ENCODE results near the gene NTM.

Gene NTM

GRCh38 chr11:132114743-132115142 lies 744.3 kb downstream of the NTM start:
- no peak for DNase-seq (ENCODE audit: low spot score)

- DNase-seq (ENCODE audit: low spot score): no peak
Observed at GRCh38 chr11:132115454-132115853, 745.0 kb downstream of the NTM start.

GRCh38 chr11:132116516-132116915 lies 746.1 kb downstream of the NTM start:
- no peak for DNase-seq (ENCODE audit: low spot score)

GRCh38 chr11:132118661-132119060 lies 748.2 kb downstream of the NTM start:
- no peak for DNase-seq (ENCODE audit: low spot score)

- no peak for DNase-seq (ENCODE audit: low spot score)
Observed at GRCh38 chr11:132119573-132119972, 749.2 kb downstream of the NTM start.

- no peak for DNase-seq (ENCODE audit: low spot score)
Observed at GRCh38 chr11:132122735-132123134, 752.3 kb downstream of the NTM start.

GRCh38 chr11:132123449-132123848 lies 753.0 kb downstream of the NTM start:
- no peak for DNase-seq (ENCODE audit: low spot score)

- no peak for DNase-seq (ENCODE audit: low spot score)
Observed at GRCh38 chr11:132123854-132124835, 753.7 kb downstream of the NTM start.

GRCh38 chr11:132125988-132126871 lies 755.8 kb downstream of the NTM start:
- no peak for DNase-seq (ENCODE audit: low spot score)

GRCh38 chr11:132126973-132127899 lies 756.8 kb downstream of the NTM start:
- DNase-seq (ENCODE audit: low spot score): no peak

- DNase-seq (ENCODE audit: low spot score): no peak
Observed at GRCh38 chr11:132127900-132128288, 757.5 kb downstream of the NTM start.

GRCh38 chr11:132131047-132131446 lies 760.6 kb downstream of the NTM start:
- DNase-seq (ENCODE audit: low spot score): no peak

- DNase-seq (ENCODE audit: low spot score): no peak
Observed at GRCh38 chr11:132131961-132132360, 761.5 kb downstream of the NTM start.

- no peak for DNase-seq (ENCODE audit: low spot score)
Observed at GRCh38 chr11:132134322-132134721, 763.9 kb downstream of the NTM start.

- DNase-seq (ENCODE audit: low spot score): no peak
Observed at GRCh38 chr11:132137289-132137980, 767.0 kb downstream of the NTM start.

GRCh38 chr11:132137981-132138313 lies 767.5 kb downstream of the NTM start:
- DNase-seq (ENCODE audit: low spot score): no peak

- DNase-seq (ENCODE audit: low spot score): no peak
Observed at GRCh38 chr11:132139181-132139580, 768.8 kb downstream of the NTM start.

- no peak for DNase-seq (ENCODE audit: low spot score)
Observed at GRCh38 chr11:132140056-132140455, 769.6 kb downstream of the NTM start.

GRCh38 chr11:132142121-132142520 lies 771.7 kb downstream of the NTM start:
- no peak for DNase-seq (ENCODE audit: low spot score)

GRCh38 chr11:132142554-132142953 lies 772.1 kb downstream of the NTM start:
- no peak for DNase-seq (ENCODE audit: low spot score)

- DNase-seq (ENCODE audit: low spot score): no peak
Observed at GRCh38 chr11:132147464-132147863, 777.0 kb downstream of the NTM start.

Data from CD4-positive, alpha-beta T cell treated with Interleukin-6 at 100 ng/mL for 8 hours (primary cell).